ENCODE results near the gene ARHGAP18.
A peak's percentile ranks its signal among the peaks of the same experiment; 100 is the strongest.

Gene ARHGAP18

DNA sequence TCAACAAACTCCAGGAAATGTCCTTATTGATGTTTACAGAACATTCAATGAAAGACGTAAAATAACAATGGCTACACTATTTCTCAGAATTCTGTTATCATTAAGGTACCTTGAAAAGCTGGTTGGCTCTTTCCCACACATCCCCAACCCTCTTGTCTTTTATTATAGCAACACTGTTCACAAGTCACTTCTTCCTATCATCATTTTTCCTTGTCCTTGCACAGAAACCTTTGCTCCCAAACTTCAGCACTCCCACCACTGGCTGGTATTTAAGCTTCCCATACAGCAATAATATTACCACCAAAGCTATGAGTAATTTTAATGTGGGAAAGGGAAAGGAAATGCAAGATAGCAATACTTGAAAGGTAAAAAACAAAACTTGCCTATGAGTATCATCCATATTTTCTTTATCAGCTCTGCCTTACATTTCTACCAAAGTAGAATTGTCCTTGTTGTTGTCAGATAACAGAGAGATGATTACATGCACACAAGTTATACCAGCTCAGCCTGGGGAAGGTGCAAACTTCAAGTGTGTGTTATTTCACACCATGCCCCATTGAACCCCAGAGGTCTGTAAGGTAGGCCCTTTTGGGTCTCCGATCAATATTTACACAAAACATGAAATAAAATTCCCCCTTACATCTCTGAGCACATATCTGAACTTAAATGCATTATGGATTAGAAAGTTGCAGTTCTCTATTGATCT, 32.2 kb downstream of the ARHGAP18 start:
- DNase-seq (ENCODE audit: insufficient read length) = no peak
- TF ChIP-seq POLR2AphosphoS5 (IDR thresholded peaks at IDR 0.05; ENCODE audit: low read depth, low read length) (no peak), TAF1 (IDR thresholded peaks at IDR 0.05; ENCODE audit: borderline replicate concordance, low read depth, low read length) (no peak), POLR2A (IDR thresholded peaks at IDR 0.05; ENCODE audit: low read depth, low read length) (no peak)
- FAIRE-seq = no peak

GRCh38 chr6:129675669-129676472, 34.1 kb downstream of the ARHGAP18 start:
- no peak for FAIRE-seq

DNA sequence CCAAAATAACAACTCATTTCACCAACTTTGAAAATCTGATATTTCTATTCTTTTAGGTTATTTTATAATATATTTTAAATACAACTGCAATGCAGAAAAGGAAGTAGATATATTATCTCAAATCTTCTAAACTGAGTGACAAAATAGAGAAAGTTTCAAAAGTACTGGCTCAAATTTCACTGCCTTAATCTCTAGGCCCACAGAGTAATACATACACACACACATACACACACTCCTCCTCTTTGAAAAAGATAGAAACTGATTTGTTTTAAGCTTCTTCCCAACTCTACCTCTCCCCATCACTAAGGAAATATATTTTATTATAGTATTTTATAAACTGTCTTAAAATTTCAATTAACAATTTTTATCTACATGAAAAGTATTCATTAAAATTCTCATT, 36.2 kb downstream of the ARHGAP18 start:
- no peak for FAIRE-seq
- no peak for TF ChIP-seq POLR2AphosphoS5 (IDR thresholded peaks at IDR 0.05; ENCODE audit: low read depth, low read length)
- TF ChIP-seq TAF1 (IDR thresholded peaks at IDR 0.05; ENCODE audit: borderline replicate concordance, low read depth, low read length) = no peak
- TF ChIP-seq POLR2A (IDR thresholded peaks at IDR 0.05; ENCODE audit: low read depth, low read length) = no peak
- DNase-seq (ENCODE audit: insufficient read length) = no peak

More at GRCh38 chr6:129675669-129676472, 34.1 kb downstream of the ARHGAP18 start:
- no peak for DNase-seq (ENCODE audit: insufficient read length)
- TF ChIP-seq TAF1 (IDR thresholded peaks at IDR 0.05; ENCODE audit: borderline replicate concordance, low read depth, low read length) (no peak), POLR2A (IDR thresholded peaks at IDR 0.05; ENCODE audit: low read depth, low read length) (no peak), POLR2AphosphoS5 (IDR thresholded peaks at IDR 0.05; ENCODE audit: low read depth, low read length) (no peak)

DNA sequence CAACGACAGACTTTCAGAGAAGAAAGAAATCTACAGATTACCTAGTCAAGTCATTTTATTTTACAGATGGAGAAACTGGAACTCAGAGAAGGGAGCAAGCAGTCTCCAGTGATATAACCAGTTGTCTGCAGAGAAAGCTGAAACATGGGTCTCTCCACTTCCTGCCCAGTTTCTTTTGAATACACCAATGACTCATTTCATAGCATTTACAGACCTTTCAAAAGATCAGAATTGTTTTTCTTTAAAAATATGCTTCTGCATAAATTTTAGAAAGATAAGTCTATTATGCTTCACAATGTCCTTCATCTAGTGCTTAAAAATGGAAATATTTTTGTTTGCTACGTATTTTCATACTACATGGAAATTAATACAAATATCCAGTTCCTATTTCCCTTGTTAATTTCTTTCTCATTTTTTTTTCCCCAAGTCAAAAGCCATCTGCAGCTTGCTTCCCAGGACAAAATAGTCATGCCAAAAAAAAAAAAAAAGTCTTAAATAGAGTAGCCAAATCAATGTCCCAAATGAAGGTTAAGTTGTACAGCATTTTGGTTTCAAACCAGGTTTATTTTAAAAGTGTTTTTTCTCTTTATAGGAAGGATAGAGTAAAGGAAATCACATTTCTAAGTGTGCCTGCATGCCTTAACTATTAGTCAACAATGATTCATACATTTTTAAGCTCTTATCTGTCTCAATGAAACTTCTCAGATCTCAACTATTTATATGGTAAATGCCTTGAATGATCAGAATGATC, 36.9 kb downstream of the ARHGAP18 start:
- no peak for DNase-seq (ENCODE audit: insufficient read length)
- TF ChIP-seq POLR2A (IDR thresholded peaks at IDR 0.05; ENCODE audit: low read depth, low read length) (0 out of 2 replicates have a peak, but pooled peaks have one; percentile 33), POLR2AphosphoS5 (IDR thresholded peaks at IDR 0.05; ENCODE audit: low read depth, low read length) (no peak)
- FAIRE-seq = no peak

- TF ChIP-seq TAF1 (IDR thresholded peaks at IDR 0.05; ENCODE audit: borderline replicate concordance, low read depth, low read length) (no peak), POLR2AphosphoS5 (IDR thresholded peaks at IDR 0.05; ENCODE audit: low read depth, low read length) (no peak), POLR2A (IDR thresholded peaks at IDR 0.05; ENCODE audit: low read depth, low read length) (no peak)
- DNase-seq (ENCODE audit: insufficient read length) (no peak), FAIRE-seq (no peak)
Observed at GRCh38 chr6:129672341-129672682, 37.7 kb downstream of the ARHGAP18 start.

DNA sequence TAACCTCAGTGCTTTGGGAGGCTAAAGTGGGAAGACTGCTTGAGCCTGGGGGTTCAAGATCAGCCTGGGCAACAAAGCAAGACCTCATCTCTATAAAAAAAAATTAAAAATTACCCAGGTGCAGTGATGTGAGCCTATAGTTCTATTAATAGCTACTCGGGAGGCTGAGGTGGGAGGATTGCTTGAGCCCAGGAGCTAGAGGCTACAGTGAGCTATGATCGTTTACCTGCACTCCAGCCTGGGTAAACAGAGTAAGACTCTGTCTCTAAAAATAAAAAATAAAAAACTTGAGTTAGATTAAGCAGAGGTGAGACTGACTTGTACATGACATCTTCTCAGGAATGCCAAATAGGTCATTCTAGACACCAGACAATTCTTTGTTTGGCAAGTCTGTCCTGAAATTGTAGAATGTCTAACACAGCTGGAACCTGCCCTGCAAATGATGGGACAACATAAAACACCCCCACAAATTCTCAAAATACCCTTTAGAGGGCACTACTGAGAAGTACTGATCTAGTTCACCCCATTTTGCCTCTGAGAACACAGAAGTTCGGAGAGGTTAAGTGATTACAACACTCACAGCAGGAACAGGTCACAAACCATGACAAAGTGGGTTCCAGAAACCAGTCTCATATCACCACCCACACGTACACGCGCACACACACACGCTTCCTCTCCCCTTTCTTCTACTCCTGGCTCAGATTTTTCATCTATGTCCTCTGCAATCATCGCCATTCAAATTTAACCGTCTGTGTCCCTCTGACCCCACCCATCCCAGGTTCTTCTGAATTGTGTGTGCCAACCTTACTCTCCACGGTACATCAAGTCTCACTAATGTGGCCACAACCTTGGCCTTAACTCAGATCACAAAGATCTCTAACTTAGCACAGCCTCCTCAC, 38.3 kb downstream of the ARHGAP18 start:
- DNase-seq (ENCODE audit: insufficient read length) (peak; percentile 36), FAIRE-seq (peak; percentile 87)
- TF ChIP-seq TAF1 (IDR thresholded peaks at IDR 0.05; ENCODE audit: borderline replicate concordance, low read depth, low read length) = no peak
- TF ChIP-seq POLR2AphosphoS5 (IDR thresholded peaks at IDR 0.05; ENCODE audit: low read depth, low read length) = peak; percentile 67; the same call in 1 of the 2 replicates
- 0 out of 2 replicates have a peak, but pooled peaks have one; percentile 3 for TF ChIP-seq POLR2A (IDR thresholded peaks at IDR 0.05; ENCODE audit: low read depth, low read length)

- no peak for FAIRE-seq
- TF ChIP-seq POLR2A (IDR thresholded peaks at IDR 0.05; ENCODE audit: low read depth, low read length) = no peak
- no peak for TF ChIP-seq POLR2AphosphoS5 (IDR thresholded peaks at IDR 0.05; ENCODE audit: low read depth, low read length)
- no peak for TF ChIP-seq TAF1 (IDR thresholded peaks at IDR 0.05; ENCODE audit: borderline replicate concordance, low read depth, low read length)
- no peak for DNase-seq (ENCODE audit: insufficient read length)
Observed at GRCh38 chr6:129670634-129671033, 39.3 kb downstream of the ARHGAP18 start.

GRCh38 chr6:129667621-129668020, 42.4 kb downstream of the ARHGAP18 start:
- FAIRE-seq = no peak
- TF ChIP-seq POLR2AphosphoS5 (IDR thresholded peaks at IDR 0.05; ENCODE audit: low read depth, low read length) (no peak), TAF1 (IDR thresholded peaks at IDR 0.05; ENCODE audit: borderline replicate concordance, low read depth, low read length) (no peak), POLR2A (IDR thresholded peaks at IDR 0.05; ENCODE audit: low read depth, low read length) (no peak)
- DNase-seq (ENCODE audit: insufficient read length) = no peak

DNA sequence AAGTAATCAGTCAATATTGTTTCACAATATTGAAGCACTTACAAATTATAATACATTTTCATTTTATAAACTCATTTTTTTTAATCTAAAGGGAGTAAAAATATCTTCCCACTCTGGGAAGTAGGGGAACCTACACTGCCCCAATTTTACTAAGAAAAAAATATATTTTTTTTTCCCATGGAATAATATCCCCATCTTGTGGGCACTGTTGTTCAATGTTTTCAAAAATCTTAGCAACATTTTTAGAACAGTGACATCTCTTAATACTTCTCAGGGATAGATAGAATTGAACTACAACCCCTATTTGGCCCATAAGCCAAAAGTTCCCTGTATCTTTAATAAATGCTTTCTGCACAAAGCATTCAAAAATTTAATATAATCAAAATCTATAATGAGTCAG, 42.9 kb downstream of the ARHGAP18 start:
- DNase-seq (ENCODE audit: insufficient read length) = no peak

DNA sequence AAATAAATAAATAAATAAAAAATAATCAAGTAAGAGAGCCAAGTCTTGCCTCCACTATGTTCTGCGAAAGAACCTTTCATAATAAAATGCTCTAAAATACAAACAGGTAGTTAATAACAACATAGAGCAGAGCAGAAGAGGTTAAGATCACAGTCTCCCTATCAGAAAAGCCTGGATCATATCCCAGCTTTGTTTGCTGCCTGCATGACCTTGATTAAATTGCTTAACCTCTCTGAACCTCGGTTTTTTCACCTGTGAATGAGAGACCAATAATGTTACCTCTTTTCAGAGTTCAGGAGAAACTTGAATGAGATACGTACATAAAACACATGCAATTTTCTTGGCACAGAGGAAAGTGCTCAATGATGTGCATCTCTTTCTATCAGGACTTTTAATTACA, 44.4 kb downstream of the ARHGAP18 start:
- FAIRE-seq (no peak), DNase-seq (ENCODE audit: insufficient read length) (no peak)
- TF ChIP-seq POLR2A (IDR thresholded peaks at IDR 0.05; ENCODE audit: low read depth, low read length) (no peak), TAF1 (IDR thresholded peaks at IDR 0.05; ENCODE audit: borderline replicate concordance, low read depth, low read length) (no peak), POLR2AphosphoS5 (IDR thresholded peaks at IDR 0.05; ENCODE audit: low read depth, low read length) (no peak)

More for the DNA sequence above, 42.9 kb downstream of the ARHGAP18 start:
- no peak for FAIRE-seq
- no peak for TF ChIP-seq POLR2A (IDR thresholded peaks at IDR 0.05; ENCODE audit: low read depth, low read length)

GRCh38 chr6:129663531-129663930, 46.4 kb downstream of the ARHGAP18 start:
- TF ChIP-seq TAF1 (IDR thresholded peaks at IDR 0.05; ENCODE audit: borderline replicate concordance, low read depth, low read length) (no peak), POLR2A (IDR thresholded peaks at IDR 0.05; ENCODE audit: low read depth, low read length) (no peak), POLR2AphosphoS5 (IDR thresholded peaks at IDR 0.05; ENCODE audit: low read depth, low read length) (no peak)
- no peak for FAIRE-seq
- DNase-seq (ENCODE audit: insufficient read length) = no peak

Measured in GM12892 (cell line).